KMS-11 (cell line): ENCODE data around the gene JMY.

Experiments
- H2AFZ ChIP-seq: fragments of 200-600 bp; sonication (generic); 2 replicates; pipeline ENCODE4 v1.6.1; 2016; ENCODE audit warnings: antibody characterized with exemption, mixed run types, low read depth
- H3K27ac ChIP-seq: fragments of 200-600 bp; sonication (generic); 2 replicates; pipeline ENCODE4 v1.6.1; 2016; ENCODE audit warnings: mild to moderate bottlenecking, mixed run types
- H3K27me3 ChIP-seq: fragments of 200-600 bp; sonication (generic); 2 replicates; pipeline ENCODE4 v1.6.1; 2017; ENCODE audit warnings: mild to moderate bottlenecking, low read depth, mixed run types, moderate library complexity; ENCODE audit not compliant: insufficient read depth
- H3K36me3 ChIP-seq: fragments of 200-600 bp; sonication (generic); 2 replicates; pipeline ENCODE4 v1.6.1; 2017; ENCODE audit warnings: mild to moderate bottlenecking, mixed run types; ENCODE audit not compliant: insufficient read depth
- H3K4me1 ChIP-seq: fragments of 200-600 bp; sonication (generic); 2 replicates; pipeline ENCODE4 v1.6.1; 2016; ENCODE audit warnings: mild to moderate bottlenecking, low read depth, mixed run types; ENCODE audit not compliant: poor library complexity, severe bottlenecking
- H3K4me2 ChIP-seq: fragments of 200-600 bp; sonication (generic); 2 replicates; pipeline ENCODE4 v1.7.0; 2016; ENCODE audit warnings: mild to moderate bottlenecking, mixed run types
- H3K4me3 ChIP-seq: fragments of 200-600 bp; sonication (generic); IDR thresholded peaks from 2 replicates; pipeline ENCODE4 v1.6.1; 2017; ENCODE audit warnings: low read depth, low read length, mixed read lengths; ENCODE audit not compliant: insufficient read depth
- H3K79me2 ChIP-seq: fragments of 200-600 bp; sonication (generic); 2 replicates; pipeline ENCODE4 v1.6.1; 2016; ENCODE audit warnings: low read depth, mixed run types; ENCODE audit not compliant: insufficient read depth
- H3K9ac ChIP-seq: fragments of 200-600 bp; sonication (generic); 2 replicates; pipeline ENCODE4 v1.6.1; 2016; ENCODE audit warnings: mild to moderate bottlenecking, mixed run types
- H4K20me1 ChIP-seq: fragments of 200-600 bp; sonication (generic); 2 replicates; pipeline ENCODE4 v1.6.1; 2016; ENCODE audit warnings: mild to moderate bottlenecking, mixed run types; ENCODE audit not compliant: insufficient read depth
- TF ChIP-seq, protein P1 (sequence below): fragments of 200-600 bp; sonication (generic); conservative IDR thresholded peaks from 2 replicates; pipeline ENCODE4 v1.6.1; 2017; ENCODE audit warnings: low read depth, mild to moderate bottlenecking, antibody characterized with exemption, low read length, moderate library complexity, mixed read lengths

JMY gene

GRCh38 chr5:79202076-79202475 lies 33.9 kb upstream of the JMY start:
- no peak overlapping the region for H3K4me3 ChIP-seq
- H3K4me2 ChIP-seq = no peak overlapping the region
- H3K9ac ChIP-seq = no peak overlapping the region
- H2AFZ ChIP-seq = no peak overlapping the region
- no peaks in the 10 kb centered on the region for H3K79me2 ChIP-seq
- no peaks in the 10 kb centered on the region for H4K20me1 ChIP-seq
- H3K27ac ChIP-seq = no peak overlapping the region
- H3K27me3 ChIP-seq = no peaks in the 10 kb centered on the region
- TF ChIP-seq, protein P1, sequence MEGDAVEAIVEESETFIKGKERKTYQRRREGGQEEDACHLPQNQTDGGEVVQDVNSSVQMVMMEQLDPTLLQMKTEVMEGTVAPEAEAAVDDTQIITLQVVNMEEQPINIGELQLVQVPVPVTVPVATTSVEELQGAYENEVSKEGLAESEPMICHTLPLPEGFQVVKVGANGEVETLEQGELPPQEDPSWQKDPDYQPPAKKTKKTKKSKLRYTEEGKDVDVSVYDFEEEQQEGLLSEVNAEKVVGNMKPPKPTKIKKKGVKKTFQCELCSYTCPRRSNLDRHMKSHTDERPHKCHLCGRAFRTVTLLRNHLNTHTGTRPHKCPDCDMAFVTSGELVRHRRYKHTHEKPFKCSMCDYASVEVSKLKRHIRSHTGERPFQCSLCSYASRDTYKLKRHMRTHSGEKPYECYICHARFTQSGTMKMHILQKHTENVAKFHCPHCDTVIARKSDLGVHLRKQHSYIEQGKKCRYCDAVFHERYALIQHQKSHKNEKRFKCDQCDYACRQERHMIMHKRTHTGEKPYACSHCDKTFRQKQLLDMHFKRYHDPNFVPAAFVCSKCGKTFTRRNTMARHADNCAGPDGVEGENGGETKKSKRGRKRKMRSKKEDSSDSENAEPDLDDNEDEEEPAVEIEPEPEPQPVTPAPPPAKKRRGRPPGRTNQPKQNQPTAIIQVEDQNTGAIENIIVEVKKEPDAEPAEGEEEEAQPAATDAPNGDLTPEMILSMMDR = no peak
- H3K4me1 ChIP-seq = no peaks in the 10 kb centered on the region
- H3K36me3 ChIP-seq = no peaks in the 10 kb centered on the region

DNA sequence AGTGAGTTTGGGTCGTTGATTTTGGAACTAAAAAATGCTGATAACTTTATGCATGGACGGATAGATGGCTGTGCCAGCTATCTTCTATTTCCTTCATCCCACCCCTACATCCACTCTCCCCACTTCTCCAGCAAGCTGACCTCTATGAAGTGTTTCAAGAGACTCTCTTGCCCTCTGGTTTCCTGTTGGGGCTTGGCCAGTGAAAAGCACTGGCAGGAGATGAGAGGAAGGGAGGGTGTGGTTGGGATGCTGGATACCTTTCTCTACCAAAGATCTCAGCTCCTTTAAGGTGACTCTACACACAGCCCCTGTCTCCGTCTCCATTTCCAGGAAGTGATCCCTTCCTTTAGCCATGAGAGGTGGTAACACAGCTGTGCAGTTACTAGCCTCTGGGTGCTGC lies 30.0 kb upstream of the JMY start:
- Histone ChIP-seq H3K9ac (no peak overlapping the region), H3K4me2 (no peak overlapping the region), H3K27me3 (no peaks in the 10 kb centered on the region), H3K4me1 (no peaks in the 10 kb centered on the region), H3K36me3 (no peaks in the 10 kb centered on the region), H3K4me3 (no peak overlapping the region), H2AFZ (no peak overlapping the region), H3K79me2 (no peaks in the 10 kb centered on the region), H4K20me1 (no peaks in the 10 kb centered on the region), H3K27ac (no peak overlapping the region)
- TF ChIP-seq, protein P1 = no peak

- Histone ChIP-seq H3K79me2 (no peaks in the 10 kb centered on the region), H3K9ac (no peak overlapping the region), H2AFZ (no peak overlapping the region), H3K27me3 (no peaks in the 10 kb centered on the region), H3K36me3 (no peaks in the 10 kb centered on the region), H3K27ac (no peak overlapping the region), H3K4me1 (no peaks in the 10 kb centered on the region), H3K4me2 (no peak overlapping the region), H4K20me1 (no peaks in the 10 kb centered on the region), H3K4me3 (no peak overlapping the region)
- TF ChIP-seq, protein P1 = no peak
Measured at GRCh38 chr5:79206541-79206940, 29.4 kb upstream of the JMY start.

- H3K9ac ChIP-seq = no peak overlapping the region
- no peaks in the 10 kb centered on the region for H4K20me1 ChIP-seq
- peaks cover 8% of the 10 kb centered on the region for H3K4me1 ChIP-seq
- TF ChIP-seq, protein P1 = no peak
- no peak overlapping the region for H3K27ac ChIP-seq
- no peak overlapping the region for H2AFZ ChIP-seq
- H3K79me2 ChIP-seq = no peaks in the 10 kb centered on the region
- no peak overlapping the region for H3K4me3 ChIP-seq
- no peak overlapping the region for H3K4me2 ChIP-seq
- no peaks in the 10 kb centered on the region for H3K27me3 ChIP-seq
- no peaks in the 10 kb centered on the region for H3K36me3 ChIP-seq
Measured at GRCh38 chr5:79209505-79209904, 26.4 kb upstream of the JMY start.
